ENCODE measurements around the gene ARID1A.

Gene ARID1A

GRCh38 chr1:26820784-26821269 is 125.0 kb downstream of the ARID1A start:
- in situ Hi-C loops (cut with HindIII; ENCODE audit: low sequenced_read_pairs), result no loop called here

- in situ Hi-C loops (cut with HindIII; ENCODE audit: low sequenced_read_pairs), result no loop called here
These were observed 127.1 kb downstream of the ARID1A start for GRCh38 chr1:26822737-26823395.

- in situ Hi-C loops (cut with HindIII; ENCODE audit: low sequenced_read_pairs), result no loop called here
These were observed 128.9 kb downstream of the ARID1A start for GRCh38 chr1:26824731-26825130.

- in situ Hi-C loops (cut with HindIII; ENCODE audit: low sequenced_read_pairs), result no loop called here
These were observed 130.7 kb downstream of the ARID1A start, which contains the start of gene ZDHHC18 for GRCh38 chr1:26826261-26827105. TSS of gene ZDHHC18 (plus strand) at chr1:26826688. CDS start at chr1:26826805, 117 bp downstream.

GRCh38 chr1:26827106-26827604 is 131.3 kb downstream of the ARID1A start:
- in situ Hi-C loops (cut with HindIII; ENCODE audit: low sequenced_read_pairs), result no loop called here

- in situ Hi-C loops (cut with HindIII; ENCODE audit: low sequenced_read_pairs), result no loop called here
These were observed 131.8 kb downstream of the ARID1A start for GRCh38 chr1:26827663-26828062.

GRCh38 chr1:26828411-26828991 is 132.7 kb downstream of the ARID1A start:
- in situ Hi-C loops (cut with HindIII; ENCODE audit: low sequenced_read_pairs), result no loop called here

GRCh38 chr1:26829184-26829911 is 133.5 kb downstream of the ARID1A start:
- in situ Hi-C loops (cut with HindIII; ENCODE audit: low sequenced_read_pairs), result no loop called here

GRCh38 chr1:26831059-26831458 is 135.2 kb downstream of the ARID1A start:
- in situ Hi-C loops (cut with HindIII; ENCODE audit: low sequenced_read_pairs), result no loop called here

All from endothelial cell of hepatic sinusoid (primary cell).